GM23338 (cell line): Measurements from ENCODE around the gene ZBTB48. TPM values are rescaled to one million over a fixed set of nuclear protein-coding genes. Genes with fewer than 3 reads are reported as not detected.

Source experiments
- ATAC-seq: fragments of 200-7000 bp; cut with Tn5 transposase; 3 replicates; pipeline ENCODE4 v1.9.1; 2020
- DNase-seq: peaks from one replicate; pipeline ENCODE4 v3.0.0-alpha.2; 2015; ENCODE audit warnings: low spot score
- H2AFZ ChIP-seq: fragments of 200-600 bp; sonication (generic); 2 replicates; pipeline ENCODE4 v1.8.0; 2016; ENCODE audit warnings: antibody characterized with exemption, mild to moderate bottlenecking, moderate library complexity
- H3F3A ChIP-seq: fragments of 200-600 bp; sonication (generic); replicated peaks from 2 replicates; pipeline ENCODE4 v1.8.0; 2017; ENCODE audit warnings: antibody characterized with exemption, mixed run types, low read depth
- H3K27ac ChIP-seq: fragments of 200-600 bp; sonication (generic); 2 replicates; pipeline ENCODE4 v1.6.1; 2016; ENCODE audit warnings: low read depth
- H3K27me3 ChIP-seq: fragments of 200-600 bp; sonication (generic); 2 replicates; pipeline ENCODE4 v1.8.0; 2016; ENCODE audit warnings: mild to moderate bottlenecking, mixed run types, moderate library complexity; ENCODE audit not compliant: insufficient read depth
- H3K36me3 ChIP-seq: fragments of 200-600 bp; sonication (generic); 2 replicates; pipeline ENCODE4 v1.8.0; 2016; ENCODE audit warnings: mild to moderate bottlenecking; ENCODE audit not compliant: insufficient read depth
- H3K4me1 ChIP-seq: fragments of 200-600 bp; sonication (generic); 2 replicates; pipeline ENCODE4 v1.8.0; 2016; ENCODE audit warnings: mild to moderate bottlenecking, moderate library complexity; ENCODE audit not compliant: insufficient read depth
- H3K4me2 ChIP-seq: fragments of 200-600 bp; sonication (generic); 2 replicates; pipeline ENCODE4 v1.7.1; 2017; ENCODE audit warnings: mixed run types
- H3K4me3 ChIP-seq: fragments of 200-600 bp; sonication (generic); 2 replicates; pipeline ENCODE4 v1.6.1; 2016; ENCODE audit warnings: mixed run types
- H3K79me2 ChIP-seq: fragments of 200-600 bp; sonication (generic); replicated peaks from 2 replicates; pipeline ENCODE4 v1.8.0; 2017; ENCODE audit warnings: mild to moderate bottlenecking; ENCODE audit not compliant: insufficient read depth
- H3K9me2 ChIP-seq: fragments of 200-600 bp; sonication (generic); 2 replicates; pipeline ENCODE4 v1.8.0; 2017; ENCODE audit not compliant: insufficient read depth
- H4K20me1 ChIP-seq: fragments of 200-600 bp; sonication (generic); replicated peaks from 2 replicates; pipeline ENCODE4 v1.8.0; 2017; ENCODE audit warnings: mild to moderate bottlenecking; ENCODE audit not compliant: insufficient read depth
- H3K27ac Mint-ChIP-seq: 2 replicates; pipeline ENCODE4 v1.8.0; 2020; ENCODE audit warnings: inconsistent platforms, mild to moderate bottlenecking, moderate library complexity, mixed read lengths
- H3K27me3 Mint-ChIP-seq: 3 replicates; pipeline ENCODE4 v1.8.0; 2022; ENCODE audit warnings: low read depth, mild to moderate bottlenecking, moderate library complexity, mixed read lengths, inconsistent platforms; ENCODE audit not compliant: insufficient read depth, poor library complexity
- H3K36me3 Mint-ChIP-seq: 3 replicates; pipeline ENCODE4 v1.8.0; 2021; ENCODE audit warnings: low read depth, mild to moderate bottlenecking, inconsistent platforms, moderate library complexity, mixed read lengths
- H3K4me1 Mint-ChIP-seq: 3 replicates; pipeline ENCODE4 v1.8.0; 2020; ENCODE audit warnings: mild to moderate bottlenecking, inconsistent platforms, mixed read lengths
- H3K4me3 Mint-ChIP-seq: 3 replicates; pipeline ENCODE4 v1.8.0; 2021; ENCODE audit warnings: moderate library complexity, mild to moderate bottlenecking, inconsistent platforms, mixed read lengths
- H3K9me3 Mint-ChIP-seq: 3 replicates; pipeline ENCODE4 v1.8.0; 2020; ENCODE audit warnings: moderate library complexity, mild to moderate bottlenecking, inconsistent platforms, mixed read lengths
- CREB1 ChIP-seq: fragments of 250-450 bp; sonication (Bioruptor Pico); IDR thresholded peaks from 2 replicates; pipeline ENCODE4 v1.5.0; 2020; ENCODE audit warnings: low read depth, mild to moderate bottlenecking, moderate library complexity
- CTCF ChIP-seq, 2 experiments: fragments of 200-600 bp in 1 of 2; sonication (generic) in 1 of 2; conservative IDR thresholded peaks; 2 replicates each; pipeline versions ENCODE4 v1.5.1 to v1.6.1; 2016 to 2017; ENCODE audit warnings: antibody characterized with exemption in 2 of 2, low read depth in 2 of 2, mild to moderate bottlenecking in 2 of 2, moderate library complexity in 1 of 2
- ETS1 ChIP-seq: IDR thresholded peaks from 2 replicates; pipeline ENCODE4 v1.6.1; 2016; ENCODE audit warnings: antibody characterized with exemption
- EZH2 ChIP-seq: fragments of 200-600 bp; sonication (generic); IDR thresholded peaks from one replicate; pipeline ENCODE4 v1.8.0; 2017; ENCODE audit warnings: antibody characterized with exemption, mild to moderate bottlenecking, low read depth; ENCODE audit not compliant: unreplicated experiment
- EZH2phosphoT487 ChIP-seq: fragments of 200-600 bp; sonication (generic); IDR thresholded peaks from one replicate; pipeline ENCODE4 v1.8.1; 2018; ENCODE audit warnings: antibody characterized with exemption; ENCODE audit not compliant: unreplicated experiment
- JUNB ChIP-seq: IDR thresholded peaks from one replicate; pipeline ENCODE4 v1.6.1; 2016; ENCODE audit warnings: antibody characterized with exemption; ENCODE audit not compliant: unreplicated experiment
- NANOG ChIP-seq: IDR thresholded peaks from 2 replicates; pipeline ENCODE4 v1.6.1; 2016; ENCODE audit warnings: antibody characterized with exemption, borderline replicate concordance
- POLR2AphosphoS5 ChIP-seq: IDR thresholded peaks from 2 replicates; pipeline ENCODE4 v1.6.1; 2016; ENCODE audit warnings: antibody characterized with exemption, low read depth
- STAT1 ChIP-seq: IDR thresholded peaks from one replicate; pipeline ENCODE4 v1.6.1; 2016; ENCODE audit warnings: antibody characterized with exemption; ENCODE audit not compliant: unreplicated experiment
- ZNF114 ChIP-seq: fragments of 250-450 bp; sonication (Bioruptor Pico); IDR thresholded peaks from 2 replicates; pipeline ENCODE4 v1.5.0; 2020; ENCODE audit warnings: mild to moderate bottlenecking, moderate library complexity
- ZNF331 ChIP-seq: fragments of 250-450 bp; sonication (Bioruptor Pico); IDR thresholded peaks from 2 replicates; pipeline ENCODE4 v1.5.0; 2020; ENCODE audit warnings: low read depth, mild to moderate bottlenecking, moderate library complexity
- ZNF462 ChIP-seq: fragments of 250-450 bp; sonication (Bioruptor Pico); IDR thresholded peaks from 2 replicates; pipeline ENCODE4 v1.5.0; 2020; ENCODE audit warnings: mild to moderate bottlenecking, moderate library complexity
- polyA plus RNA-seq: library from polyadenylated mRNA; unstranded; fragments of >200 nt; fragmentation: Nextera tagmentation; extraction: Ambion mirVana; gene quantifications from 2 replicates; pipeline ENCODE4 v1.2.1, GENCODE V29; 2016
- total RNA-seq: library from RNA; depleted of rRNA; stranded (reverse); fragments of >200 nt; shearing (Covaris generic); gene quantifications from 2 replicates; pipeline ENCODE4 v1.2.3, GENCODE V29; 2014
- TF ChIP-seq, protein P1 (sequence below): IDR thresholded peaks from one replicate; pipeline ENCODE4 v1.6.1; 2018; ENCODE audit warnings: antibody characterized with exemption; ENCODE audit not compliant: unreplicated experiment

Gene ZBTB48
- total and polyA plus RNA-seq, 2 experiments from 2014 or later, result 17.3 to 25.5 TPM

- Histone ChIP-seq H3K27me3 (no peaks in the 10 kb centered on the region), H4K20me1 (no peaks in the 10 kb centered on the region), H3K4me2 (no peak overlapping the region), H3K79me2 (no peaks in the 10 kb centered on the region), H3K4me1 (no peaks in the 10 kb centered on the region), H3K9me2 (no peaks in the 10 kb centered on the region), H3K27ac (no peak overlapping the region), H3K36me3 (no peaks in the 10 kb centered on the region), H3K4me3 (no peak overlapping the region), H2AFZ (no peak overlapping the region), H3F3A (no peaks in the 10 kb centered on the region)
- Mint-ChIP-seq H3K27ac (no peak overlapping the region), H3K9me3 (peaks cover 3% of the 10 kb centered on the region; the same call in 1 of the 3 replicates), H3K27me3 (peaks cover 7% of the 10 kb centered on the region), H3K4me1 (peaks cover 5% of the 10 kb centered on the region; the same call in 1 of the 3 replicates), H3K36me3 (no peaks in the 10 kb centered on the region), H3K4me3 (no peak overlapping the region)
- DNase-seq (no peak), ATAC-seq (no peak)
- TF ChIP-seq JUNB (no peak), POLR2AphosphoS5 (no peak), ZNF462 (CRISPR knock-in tag) (no peak), ETS1 (no peak), NANOG (no peak), ZNF114 (CRISPR knock-in tag) (no peak), CREB1 (CRISPR knock-in tag) (no peak), CTCF (conservative IDR thresholded peaks at IDR 0.05; ENCODE audit: low read depth in 2 of 2) (no peak), ZNF331 (CRISPR knock-in tag) (no peak), EZH2phosphoT487 (no peak), EZH2 (no peak), STAT1 (no peak)
- TF ChIP-seq, protein P1, sequence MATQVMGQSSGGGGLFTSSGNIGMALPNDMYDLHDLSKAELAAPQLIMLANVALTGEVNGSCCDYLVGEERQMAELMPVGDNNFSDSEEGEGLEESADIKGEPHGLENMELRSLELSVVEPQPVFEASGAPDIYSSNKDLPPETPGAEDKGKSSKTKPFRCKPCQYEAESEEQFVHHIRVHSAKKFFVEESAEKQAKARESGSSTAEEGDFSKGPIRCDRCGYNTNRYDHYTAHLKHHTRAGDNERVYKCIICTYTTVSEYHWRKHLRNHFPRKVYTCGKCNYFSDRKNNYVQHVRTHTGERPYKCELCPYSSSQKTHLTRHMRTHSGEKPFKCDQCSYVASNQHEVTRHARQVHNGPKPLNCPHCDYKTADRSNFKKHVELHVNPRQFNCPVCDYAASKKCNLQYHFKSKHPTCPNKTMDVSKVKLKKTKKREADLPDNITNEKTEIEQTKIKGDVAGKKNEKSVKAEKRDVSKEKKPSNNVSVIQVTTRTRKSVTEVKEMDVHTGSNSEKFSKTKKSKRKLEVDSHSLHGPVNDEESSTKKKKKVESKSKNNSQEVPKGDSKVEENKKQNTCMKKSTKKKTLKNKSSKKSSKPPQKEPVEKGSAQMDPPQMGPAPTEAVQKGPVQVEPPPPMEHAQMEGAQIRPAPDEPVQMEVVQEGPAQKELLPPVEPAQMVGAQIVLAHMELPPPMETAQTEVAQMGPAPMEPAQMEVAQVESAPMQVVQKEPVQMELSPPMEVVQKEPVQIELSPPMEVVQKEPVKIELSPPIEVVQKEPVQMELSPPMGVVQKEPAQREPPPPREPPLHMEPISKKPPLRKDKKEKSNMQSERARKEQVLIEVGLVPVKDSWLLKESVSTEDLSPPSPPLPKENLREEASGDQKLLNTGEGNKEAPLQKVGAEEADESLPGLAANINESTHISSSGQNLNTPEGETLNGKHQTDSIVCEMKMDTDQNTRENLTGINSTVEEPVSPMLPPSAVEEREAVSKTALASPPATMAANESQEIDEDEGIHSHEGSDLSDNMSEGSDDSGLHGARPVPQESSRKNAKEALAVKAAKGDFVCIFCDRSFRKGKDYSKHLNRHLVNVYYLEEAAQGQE, result no peak
Observed at GRCh38 chr1:6569033-6569432, 10.8 kb upstream of the ZBTB48 start.
